Measurements from ENCODE around the gene PIGU. TPM values are rescaled to one million over a fixed set of nuclear protein-coding genes. Genes with fewer than 3 reads are reported as not detected.
"Not testable (repeated sequence)": the region's sequence is repeated elsewhere in the genome, so short reads cannot be mapped to it uniquely, and the experiment has no call there.

Gene PIGU
- total RNA-seq, 1 experiment from 2014 or later, result 32.8 TPM

DNA sequence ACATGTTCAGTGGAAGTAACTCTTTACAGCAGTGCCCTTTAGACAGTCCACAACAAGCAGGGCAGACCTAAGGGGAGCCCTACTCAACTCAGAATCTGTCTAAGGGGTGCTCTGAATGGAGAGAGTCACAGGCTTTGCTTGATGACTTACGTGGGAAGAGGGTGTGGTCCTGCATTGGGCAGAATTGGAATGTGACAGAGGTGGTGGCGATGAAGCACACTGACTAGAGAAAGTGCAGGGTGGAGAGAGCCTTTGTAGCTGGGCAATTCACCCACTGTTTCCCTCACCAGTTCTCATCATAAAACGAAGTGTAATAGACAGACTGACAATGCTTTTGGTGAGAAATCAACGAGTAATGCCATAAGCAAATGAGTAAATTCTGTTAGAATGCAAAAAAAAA lies 38.5 kb upstream of the PIGU start:
- Histone ChIP-seq H3K27ac (ENCODE audit: insufficient read length, low read depth, low read length) (no peak overlapping the region), H3K18ac (ENCODE audit: insufficient read length, low read depth, low read length) (no peak overlapping the region), H2BK15ac (ENCODE audit: low read depth, low read length) (no peak overlapping the region), H3K14ac (ENCODE audit: insufficient read depth, low read length) (no peak overlapping the region), H3K4ac (ENCODE audit: low read depth, low read length) (no peak overlapping the region), H3K56ac (ENCODE audit: insufficient read length, low read depth, low read length) (no peak overlapping the region), H4K91ac (ENCODE audit: insufficient read length, low read depth, low read length) (no peak overlapping the region), H3K27me3 (ENCODE audit: insufficient read depth, low read length) (peaks cover 6% of the 10 kb centered on the region; the same call in 1 of the 2 replicates), H3K4me1 (ENCODE audit: insufficient read depth, low read length) (no peaks in the 10 kb centered on the region), H3K23me2 (ENCODE audit: insufficient read length, low read depth, low read length, poor library complexity, severe bottlenecking) (no peaks in the 10 kb centered on the region), H2BK20ac (ENCODE audit: low read depth, low read length, poor library complexity, severe bottlenecking) (no peak overlapping the region), H3K23ac (ENCODE audit: insufficient read length, low read depth, low read length) (no peak overlapping the region), H2AFZ (ENCODE audit: low read length) (no peak overlapping the region), H2BK120ac (ENCODE audit: low read depth, low read length, poor library complexity, severe bottlenecking) (no peak overlapping the region), H4K8ac (replicated peaks; ENCODE audit: insufficient read length, low read depth, low read length) (no peak overlapping the region), H3T11ph (ENCODE audit: low read length) (no peak overlapping the region), H4K5ac (ENCODE audit: insufficient read length, low read depth, low read length) (no peak overlapping the region), H3K4me2 (ENCODE audit: insufficient read depth, insufficient read length, low read length) (no peak overlapping the region), H2BK12ac (ENCODE audit: insufficient read length, low read depth, low read length) (no peak overlapping the region), H3K79me1 (ENCODE audit: insufficient read depth, low read depth, low read length, poor library complexity, severe bottlenecking) (no peaks in the 10 kb centered on the region), H4K20me1 (ENCODE audit: control insufficient read depth, insufficient read depth, insufficient read length) (no peaks in the 10 kb centered on the region), H2BK5ac (ENCODE audit: insufficient read length, low read length) (no peak overlapping the region), H3K9me3 (ENCODE audit: control insufficient read depth, low read depth, low read length) (no peaks in the 10 kb centered on the region), H3K9ac (ENCODE audit: extremely low read depth, insufficient read length, low read length) (no peak overlapping the region), H2AK5ac (ENCODE audit: insufficient read length, low read length) (no peak overlapping the region), H3K79me2 (ENCODE audit: insufficient read depth, low read length) (no peaks in the 10 kb centered on the region)
- TF ChIP-seq, protein P1, sequence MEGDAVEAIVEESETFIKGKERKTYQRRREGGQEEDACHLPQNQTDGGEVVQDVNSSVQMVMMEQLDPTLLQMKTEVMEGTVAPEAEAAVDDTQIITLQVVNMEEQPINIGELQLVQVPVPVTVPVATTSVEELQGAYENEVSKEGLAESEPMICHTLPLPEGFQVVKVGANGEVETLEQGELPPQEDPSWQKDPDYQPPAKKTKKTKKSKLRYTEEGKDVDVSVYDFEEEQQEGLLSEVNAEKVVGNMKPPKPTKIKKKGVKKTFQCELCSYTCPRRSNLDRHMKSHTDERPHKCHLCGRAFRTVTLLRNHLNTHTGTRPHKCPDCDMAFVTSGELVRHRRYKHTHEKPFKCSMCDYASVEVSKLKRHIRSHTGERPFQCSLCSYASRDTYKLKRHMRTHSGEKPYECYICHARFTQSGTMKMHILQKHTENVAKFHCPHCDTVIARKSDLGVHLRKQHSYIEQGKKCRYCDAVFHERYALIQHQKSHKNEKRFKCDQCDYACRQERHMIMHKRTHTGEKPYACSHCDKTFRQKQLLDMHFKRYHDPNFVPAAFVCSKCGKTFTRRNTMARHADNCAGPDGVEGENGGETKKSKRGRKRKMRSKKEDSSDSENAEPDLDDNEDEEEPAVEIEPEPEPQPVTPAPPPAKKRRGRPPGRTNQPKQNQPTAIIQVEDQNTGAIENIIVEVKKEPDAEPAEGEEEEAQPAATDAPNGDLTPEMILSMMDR (conservative IDR thresholded peaks at IDR 0.05), result no peak
- H3K27me3 Mint-ChIP-seq (ENCODE audit: low read depth), result peaks cover 18% of the 10 kb centered on the region
- no peak overlapping the region for H3K27ac Mint-ChIP-seq
- peaks cover 0 to 25% (median 0%) of the 10 kb centered on the region in 3 experiments; a peak in 2 of 7 replicates for H3K36me3 Mint-ChIP-seq (ENCODE audit: insufficient read depth in 1 of 3, low read depth in 3 of 3)
- H3K4me3 Mint-ChIP-seq, result no peak overlapping the region
- no CpG with 5 or more reads among the region's 4 CpGs for WGBS (ENCODE audit: extremely low coverage, insufficient read length, low lambda C conversion rate)
- no peaks in the 10 kb centered on the region for H3K9me3 Mint-ChIP-seq
- H3K4me1 Mint-ChIP-seq, result peaks cover 3 to 5% of the 10 kb centered on the region in 2 experiments; a peak in 3 of 4 replicates
- no peak for DNase-seq

DNA sequence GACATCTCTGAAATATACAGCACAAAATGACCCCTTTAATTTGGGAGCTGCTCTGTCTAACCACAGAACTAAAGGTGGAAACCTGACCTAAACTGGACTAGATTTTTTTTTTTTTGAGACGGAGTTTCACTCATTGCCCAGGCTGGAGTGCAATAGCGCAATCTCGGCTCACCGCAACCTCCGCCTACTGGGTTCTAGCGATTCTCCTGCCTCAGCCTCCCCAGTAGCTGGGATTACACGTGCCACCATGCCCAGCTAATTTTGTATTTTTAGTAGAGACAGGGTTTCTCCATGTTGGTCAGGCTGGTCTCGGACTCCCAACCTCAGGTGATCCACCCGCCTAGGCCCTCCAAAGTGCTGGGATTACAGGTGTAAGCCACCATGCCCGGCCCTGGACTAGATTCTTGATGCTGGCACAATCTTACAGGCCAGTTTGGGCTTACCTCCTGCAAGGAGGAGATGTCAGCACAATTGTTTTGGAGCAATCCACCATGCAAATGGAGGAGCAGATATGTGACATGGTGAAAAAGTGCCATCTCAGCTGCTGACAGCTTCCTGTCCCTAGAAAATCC lies 37.1 kb upstream of the PIGU start:
- not testable (repeated sequence) for H3T11ph ChIP-seq (ENCODE audit: low read length); H4K8ac ChIP-seq (replicated peaks; ENCODE audit: insufficient read length, low read depth, low read length); H3K9me3 Mint-ChIP-seq; H4K20me1 ChIP-seq (ENCODE audit: control insufficient read depth, insufficient read depth, insufficient read length); H4K5ac ChIP-seq (ENCODE audit: insufficient read length, low read depth, low read length); H3K23me2 ChIP-seq (ENCODE audit: insufficient read length, low read depth, low read length, poor library complexity, severe bottlenecking); DNase-seq; H2BK120ac ChIP-seq (ENCODE audit: low read depth, low read length, poor library complexity, severe bottlenecking); H2BK5ac ChIP-seq (ENCODE audit: insufficient read length, low read length); H3K4me2 ChIP-seq (ENCODE audit: insufficient read depth, insufficient read length, low read length); H3K27ac Mint-ChIP-seq; H3K4me1 ChIP-seq (ENCODE audit: insufficient read depth, low read length); H2AFZ ChIP-seq (ENCODE audit: low read length); H3K56ac ChIP-seq (ENCODE audit: insufficient read length, low read depth, low read length); H3K4me3 Mint-ChIP-seq; H3K27me3 ChIP-seq (ENCODE audit: insufficient read depth, low read length); H3K79me1 ChIP-seq (ENCODE audit: insufficient read depth, low read depth, low read length, poor library complexity, severe bottlenecking); H3K23ac ChIP-seq (ENCODE audit: insufficient read length, low read depth, low read length); H3K79me2 ChIP-seq (ENCODE audit: insufficient read depth, low read length); H3K9me3 ChIP-seq (ENCODE audit: control insufficient read depth, low read depth, low read length); H3K9ac ChIP-seq (ENCODE audit: extremely low read depth, insufficient read length, low read length); H2AK5ac ChIP-seq (ENCODE audit: insufficient read length, low read length); H2BK12ac ChIP-seq (ENCODE audit: insufficient read length, low read depth, low read length); H3K4me1 Mint-ChIP-seq; H3K4ac ChIP-seq (ENCODE audit: low read depth, low read length); H2BK20ac ChIP-seq (ENCODE audit: low read depth, low read length, poor library complexity, severe bottlenecking); H3K27ac ChIP-seq (ENCODE audit: insufficient read length, low read depth, low read length); H3K18ac ChIP-seq (ENCODE audit: insufficient read length, low read depth, low read length); H3K14ac ChIP-seq (ENCODE audit: insufficient read depth, low read length); H2BK15ac ChIP-seq (ENCODE audit: low read depth, low read length); H4K91ac ChIP-seq (ENCODE audit: insufficient read length, low read depth, low read length)
- peaks cover 24% of the 10 kb centered on the region for H3K27me3 Mint-ChIP-seq (ENCODE audit: low read depth)
- WGBS (ENCODE audit: extremely low coverage, insufficient read length, low lambda C conversion rate), result no CpG with 5 or more reads among the region's 10 CpGs
- H3K36me3 Mint-ChIP-seq (ENCODE audit: insufficient read depth in 1 of 3, low read depth in 3 of 3), result peaks cover 0 to 21% (median 0%) of the 10 kb centered on the region in 3 experiments; a peak in 2 of 7 replicates
